Neutrophil (primary cell): Measurements from ENCODE around the gene CALML3.
"Not testable (repeated sequence)": the region's sequence is repeated elsewhere in the genome, so short reads cannot be mapped to it uniquely, and the experiment has no call there.

Source experiments
- H3K27ac ChIP-seq: fragments of 200-600 bp; sonication (generic); 2 replicates; pipeline ENCODE4 v1.5.1; 2016; ENCODE audit warnings: mild to moderate bottlenecking, moderate library complexity
- H3K27me3 ChIP-seq: fragments of 200-600 bp; sonication (generic); 2 replicates; pipeline ENCODE4 v1.6.0; 2016; ENCODE audit warnings: mild to moderate bottlenecking
- H3K36me3 ChIP-seq: fragments of 200-600 bp; sonication (generic); 2 replicates; pipeline ENCODE4 v1.5.1; 2017
- H3K4me1 ChIP-seq, 2 experiments: fragments of 200-600 bp in 1 of 2; sonication (generic) in 1 of 2; 1 replicate in 1 of 2; 2 replicates in 1 of 2; pipeline versions ENCODE4 v1.5.1 to v1.6.1; 2013 to 2016; ENCODE audit warnings: low read depth in 1 of 2, low read length in 1 of 2, mild to moderate bottlenecking in 1 of 2, moderate library complexity in 1 of 2; ENCODE audit not compliant: control insufficient read depth in 1 of 2, insufficient read depth in 1 of 2
- H3K4me3 ChIP-seq, 2 experiments: fragments of 200-600 bp in 1 of 2; sonication (generic) in 1 of 2; 1 replicate in 1 of 2; 2 replicates in 1 of 2; pipeline ENCODE4 v1.5.1; 2013 to 2016; ENCODE audit warnings: low read depth in 1 of 2, low read length in 1 of 2, mild to moderate bottlenecking in 1 of 2, moderate library complexity in 1 of 2
- H3K9me3 ChIP-seq: fragments of 200-600 bp; sonication (generic); 2 replicates; pipeline ENCODE4 v1.5.1; 2016
- CTCF ChIP-seq: fragments of 200-600 bp; sonication (generic); IDR thresholded peaks from 2 replicates; pipeline ENCODE4 v1.5.1; 2016; ENCODE audit warnings: antibody characterized with exemption

The CALML3 gene

GRCh38 chr10:5557040-5557721 lies 32.4 kb downstream of the CALML3 start:
- no peaks in the 10 kb centered on the region for H3K36me3 ChIP-seq
- H3K9me3 ChIP-seq: no peaks in the 10 kb centered on the region
- no peaks in the 10 kb centered on the region for H3K27me3 ChIP-seq
- H3K4me1 ChIP-seq: no peaks in the 10 kb centered on the region
- H3K27ac ChIP-seq: no peak overlapping the region
- TF ChIP-seq CTCF: no peak
- no peak overlapping the region for H3K4me3 ChIP-seq

GRCh38 chr10:5557799-5558771 lies 33.3 kb downstream of the CALML3 start:
- H3K27ac ChIP-seq: no peak overlapping the region
- no peak for TF ChIP-seq CTCF

GRCh38 chr10:5559022-5559421 lies 34.3 kb downstream of the CALML3 start:
- not testable (repeated sequence) for H3K9me3 ChIP-seq, H3K4me3 ChIP-seq, H3K27me3 ChIP-seq, H3K36me3 ChIP-seq, H3K27ac ChIP-seq, H3K4me1 ChIP-seq

More at GRCh38 chr10:5557799-5558771, 33.3 kb downstream of the CALML3 start:
- no peak overlapping the region for H3K4me3 ChIP-seq
- no peaks in the 10 kb centered on the region for H3K9me3 ChIP-seq
- H3K27me3 ChIP-seq: no peaks in the 10 kb centered on the region
- H3K4me1 ChIP-seq: no peaks in the 10 kb centered on the region
- H3K36me3 ChIP-seq: no peaks in the 10 kb centered on the region

- no peaks in the 10 kb centered on the region for H3K27me3 ChIP-seq
- H3K36me3 ChIP-seq: no peaks in the 10 kb centered on the region
- H3K9me3 ChIP-seq: no peaks in the 10 kb centered on the region
- H3K27ac ChIP-seq: no peak overlapping the region
- no peak overlapping the region for H3K4me3 ChIP-seq
- no peak for TF ChIP-seq CTCF
- H3K4me1 ChIP-seq: no peaks in the 10 kb centered on the region
Measured at GRCh38 chr10:5559642-5560141, 34.9 kb downstream of the CALML3 start.

GRCh38 chr10:5560142-5560816 lies 35.5 kb downstream of the CALML3 start:
- TF ChIP-seq CTCF: no peak
- Histone ChIP-seq H3K27ac (no peak overlapping the region), H3K4me1 (no peaks in the 10 kb centered on the region), H3K4me3 (no peak overlapping the region), H3K36me3 (no peaks in the 10 kb centered on the region), H3K27me3 (no peaks in the 10 kb centered on the region), H3K9me3 (no peaks in the 10 kb centered on the region)
